Measurements from ENCODE around the gene LDLRAD4.

GRCh38 chr18:13539843-13540476 lies 321.4 kb downstream of the LDLRAD4 start:
- no peak for TF ChIP-seq CTCF (conservative IDR thresholded peaks at IDR 0.05)
- no peak for TF ChIP-seq EZH2 (IDR thresholded peaks at IDR 0.05; ENCODE audit: low read depth)

Data from PC-9 (cell line).